Measurements from ENCODE around the gene C6orf47.

- TF ChIP-seq CTCF (CRISPR knock-in tag; IDR thresholded peaks at IDR 0.05) (no peak), ZBTB26 (CRISPR knock-in tag; IDR thresholded peaks at IDR 0.05; ENCODE audit: borderline replicate concordance) (no peak), NFE2L1 (CRISPR knock-in tag; IDR thresholded peaks at IDR 0.05; ENCODE audit: borderline replicate concordance) (no peak), ATF3 (CRISPR knock-in tag; IDR thresholded peaks at IDR 0.05) (no peak), YY1 (IDR thresholded peaks at IDR 0.05; ENCODE audit: insufficient read depth, insufficient replicate concordance, low read depth, low read length) (no peak), HMGXB4 (CRISPR knock-in tag; IDR thresholded peaks at IDR 0.05; ENCODE audit: borderline replicate concordance in 1 of 2, low read depth in 1 of 2) (no peak)
These were observed 20.6 kb upstream of the C6orf47 start for GRCh38 chr6:31681135-31681671.

Data from HepG2 (cell line).